GM12878 (cell line): ENCODE data around the gene PTPN5. TPM values are rescaled to one million over a fixed set of nuclear protein-coding genes. Genes with fewer than 3 reads are reported as not detected.

Experiments used
- ATAC-seq: fragments of 200-7000 bp; cut with Tn5 transposase; 3 replicates; pipeline ENCODE4 v1.9.1; 2020; ENCODE audit warnings: mild to moderate bottlenecking, moderate library complexity
- BruUV-seq: library from RNA; stranded (reverse); fragments of 400-500 nt; replicated peaks from 2 replicates; lab custom pipeline; 2021; lab: Mats Ljungman, UMichigan
- CTCF ChIA-PET: fragments of 300-600 bp; sonication (Branson Sonifier 250); formaldehyde crosslinking; extraction: SDS; loops from one replicate; lab custom pipeline; 2021; ENCODE audit warnings: inconsistent platforms; lab: Yijun Ruan, JAX
- POLR2A ChIA-PET: fragments of 350-600 bp; formaldehyde crosslinking; extraction: SDS; loops from one replicate; lab custom pipeline; 2021; ENCODE audit warnings: inconsistent platforms; lab: Charles Lee
- RAD21 ChIA-PET: fragments of 300-600 bp; sonication (Branson Sonifier 250); formaldehyde crosslinking; loops from one replicate; lab custom pipeline; 2023; ENCODE audit warnings: antibody characterized with exemption; ENCODE audit not compliant: unreplicated experiment; lab: Charles Lee
- SMC1A ChIA-PET: fragments of 300-600 bp; sonication (Branson Sonifier 250); formaldehyde crosslinking; loops from one replicate; lab custom pipeline; 2023; ENCODE audit not compliant: unreplicated experiment, uncharacterized antibody; lab: Charles Lee
- DNase-seq: peaks from one replicate; pipeline ENCODE4 v3.0.0-alpha.2; 2011; ENCODE audit warnings: low read depth, low spot score
- FAIRE-seq: peaks from 3 replicates; lab custom pipeline; 2011; peaks lifted over from hg19 to GRCh38; lab: Jason Lieb, UNC
- H2AFZ ChIP-seq: 2 replicates; pipeline ENCODE4 v1.6.0; 2011; ENCODE audit warnings: low read depth, low read length, control low read depth; ENCODE audit not compliant: control insufficient read depth
- H3K27ac ChIP-seq: 2 replicates; pipeline ENCODE4 v1.5.1; 2011; ENCODE audit warnings: control low read depth; ENCODE audit not compliant: control insufficient read depth, insufficient read depth
- H3K27me3 ChIP-seq, 2 experiments: replicated peaks in 1 of 2; 2 replicates each; pipeline versions ENCODE4 v1.6.0 to v1.6.1; 2011; ENCODE audit warnings: low read length in 1 of 2; ENCODE audit not compliant: control insufficient read depth in 2 of 2, insufficient read depth in 2 of 2
- H3K36me3 ChIP-seq, 2 experiments: 2 replicates each; pipeline ENCODE4 v1.5.1; 2011; ENCODE audit warnings: low read length in 1 of 2; ENCODE audit not compliant: control insufficient read depth in 2 of 2, insufficient read depth in 2 of 2
- H3K4me1 ChIP-seq: 2 replicates; pipeline ENCODE4 v1.6.1; 2011; ENCODE audit warnings: mild to moderate bottlenecking, low read length, moderate library complexity, mixed read lengths; ENCODE audit not compliant: control insufficient read depth, insufficient read depth
- H3K4me2 ChIP-seq: 2 replicates; pipeline ENCODE4 v1.6.0; 2011; ENCODE audit warnings: control low read depth; ENCODE audit not compliant: control insufficient read depth, insufficient read depth
- H3K4me3 ChIP-seq: fragments of 200-600 bp; sonication (generic); 2 replicates; pipeline ENCODE4 v1.5.1; 2016
- H3K79me2 ChIP-seq: 2 replicates; pipeline ENCODE4 v1.6.0; 2011; ENCODE audit warnings: low read length; ENCODE audit not compliant: control insufficient read depth, insufficient read depth
- H3K9ac ChIP-seq: 2 replicates; pipeline ENCODE4 v1.8.0; 2011; ENCODE audit warnings: low read length, control low read depth, mixed read lengths; ENCODE audit not compliant: control insufficient read depth, insufficient read depth
- H3K9me3 ChIP-seq: replicated peaks from 3 replicates; pipeline ENCODE4 v1.5.1; 2011; ENCODE audit warnings: mild to moderate bottlenecking, low read length; ENCODE audit not compliant: control insufficient read depth, insufficient read depth
- H4K20me1 ChIP-seq: 2 replicates; pipeline ENCODE4 v1.6.0; 2011; ENCODE audit not compliant: control insufficient read depth, insufficient read depth
- CHD2 ChIP-seq: IDR thresholded peaks from 2 replicates; pipeline ENCODE4 v1.6.1; 2011; ENCODE audit warnings: low read depth, low read length, improper control_type of control experiment, borderline replicate concordance
- CREM ChIP-seq: IDR thresholded peaks from 2 replicates; pipeline ENCODE4 v1.6.1; 2014; ENCODE audit warnings: antibody characterized with exemption, low read depth
- IRF3 ChIP-seq: fragments of 450-650 bp; IDR thresholded peaks from 2 replicates; pipeline ENCODE4 v1.6.1; 2014; ENCODE audit warnings: mild to moderate bottlenecking
- MYB ChIP-seq: fragments of 150-350 bp; IDR thresholded peaks from 2 replicates; pipeline ENCODE4 v1.6.1; 2014; ENCODE audit warnings: mild to moderate bottlenecking, low read depth, low read length, borderline replicate concordance
- RCOR1 ChIP-seq: conservative IDR thresholded peaks from 2 replicates; pipeline ENCODE4 v1.6.1; 2012; ENCODE audit warnings: low read depth, low read length, improper control_type of control experiment
- SMAD5 ChIP-seq: IDR thresholded peaks from 2 replicates; pipeline ENCODE4 v1.6.1; 2016; ENCODE audit warnings: antibody characterized with exemption, low read depth
- STAT3 ChIP-seq: IDR thresholded peaks from 2 replicates; pipeline ENCODE4 v1.6.1; 2011; ENCODE audit warnings: low read depth, low read length, improper control_type of control experiment
- WGBS: methylation state at CpG from one replicate; pipeline ENCODE4 v1.1.6; 2016; ENCODE audit warnings: low lambda C conversion rate; ENCODE audit not compliant: insufficient replicate concordance, insufficient coverage; ENCODE audit errors: missing lambda C conversion rate; 5-methylcytosine and 5-hydroxymethylcytosine counted together
- in situ Hi-C: fragments of 300-500 bp; cut with MboI; formaldehyde crosslinking; loops from 9 replicates; pipeline ENCODE4 v1.14.3; 2018; ENCODE audit warnings: mixed read lengths
- intact Hi-C: fragments of 100-400 bp; cut with micrococcal nuclease; formaldehyde crosslinking; loops from one replicate; pipeline ENCODE4 v1.14.2; 2022; ENCODE audit not compliant: unreplicated experiment
- polyA plus RNA-seq, 11 experiments: library from polyadenylated mRNA; depleted of rRNA in 4 of 11; unstranded in 6 of 11; stranded (reverse) in 5 of 11; fragments of >200 nt; fragmentation: Nextera tagmentation in 4 of 11; fragmentation: Illumina TruSeq in 1 of 11; extraction: Ambion mirVana in 4 of 11; extraction: Trizol in 1 of 11; gene quantifications; 1 replicate in 1 of 11; 2 replicates in 10 of 11; pipeline versions ENCODE4 v1.2.1 to v1.2.3, GENCODE V29; 2011 to 2016; ENCODE audit warnings: inconsistent platforms in 2 of 11, missing spikeins in 2 of 11, low read depth in 1 of 11
- total RNA-seq, 4 experiments: library from RNA; depleted of rRNA in 3 of 4; stranded (reverse); fragments of >200 nt in 3 of 4; fragmentation: Illumina TruSeq in 1 of 4; extraction: Trizol in 1 of 4; gene quantifications; 2 replicates each; pipeline versions ENCODE4 v1.2.1 to v1.2.3, GENCODE V29; 2013 to 2021
- TF ChIP-seq, protein P1 (sequence below): IDR thresholded peaks from 2 replicates; pipeline ENCODE4 v1.6.1; 2011; ENCODE audit warnings: mild to moderate bottlenecking, low read depth, low read length, moderate library complexity; ENCODE audit not compliant: insufficient replicate concordance

Gene PTPN5
- total and polyA plus RNA-seq, 10 of the 15 experiments (the other 5 are each of a cell fraction or from before 2014, with no cell fraction given), result 0.04 to 0.06 (median 0.05) TPM; not detected in 7

- H3K9ac ChIP-seq, result no peak within 1 kb of the TSS
- WGBS, result 46% methylated on average over 6 of the region's 7 CpGs
These were observed 65.6 kb downstream of the PTPN5 start, which contains the start of gene IGSF22 for GRCh38 chr11:18726040-18726439. Gene IGSF22 (minus strand): TSS chr11:18726188. CDS start chr11:18724236, 1,952 bp downstream.

More at GRCh38 chr11:18726040-18726439, 65.6 kb downstream of the PTPN5 start, which contains the start of gene IGSF22:
- intact Hi-C loops, result loop anchor here (10.0 kb wide), 1 partner anchor 481 kb away; the partner anchor contains the start of gene SAA2
- TF ChIP-seq CHD2, result no peak
- no peak for TF ChIP-seq STAT3
- TF ChIP-seq SMAD5, result no peak
- TF ChIP-seq MYB, result no peak
- TF ChIP-seq RCOR1, result no peak
- no peak for TF ChIP-seq CREM
- TF ChIP-seq, protein P1, sequence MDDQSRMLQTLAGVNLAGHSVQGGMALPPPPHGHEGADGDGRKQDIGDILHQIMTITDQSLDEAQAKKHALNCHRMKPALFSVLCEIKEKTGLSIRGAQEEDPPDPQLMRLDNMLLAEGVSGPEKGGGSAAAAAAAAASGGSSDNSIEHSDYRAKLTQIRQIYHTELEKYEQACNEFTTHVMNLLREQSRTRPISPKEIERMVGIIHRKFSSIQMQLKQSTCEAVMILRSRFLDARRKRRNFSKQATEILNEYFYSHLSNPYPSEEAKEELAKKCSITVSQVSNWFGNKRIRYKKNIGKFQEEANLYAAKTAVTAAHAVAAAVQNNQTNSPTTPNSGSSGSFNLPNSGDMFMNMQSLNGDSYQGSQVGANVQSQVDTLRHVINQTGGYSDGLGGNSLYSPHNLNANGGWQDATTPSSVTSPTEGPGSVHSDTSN, result no peak
- no peak for TF ChIP-seq IRF3
- TF ChIP-seq, all 136 proteins: peak for 0
- Histone ChIP-seq H3K9me3 (no peaks in the 10 kb centered on the region), H3K4me3 (no peak within 1 kb of the TSS), H3K27ac (no peak within 1 kb of the TSS), H3K4me1 (peaks cover 9% of the 10 kb centered on the region), H4K20me1 (no peaks in the 10 kb centered on the region), H3K36me3 (no peaks in the 10 kb centered on the region), H3K79me2 (no peaks in the 10 kb centered on the region), H3K4me2 (no peak within 1 kb of the TSS), H3K27me3 (no peaks in the 10 kb centered on the region; a peak in 2 of 4 replicates), H2AFZ (no peak within 1 kb of the TSS)
- ATAC-seq (no peak), DNase-seq (no peak), FAIRE-seq (no peak)
- ChIA-PET POLR2A (no interaction called here), RAD21 (no interaction called here), CTCF (interaction anchor here (0.6 to 8.0 kb wide), 5 partner anchors 8 to 138 kb away, joined by 3 to 131 read pairs (median 7); partner anchors contain the start of gene TMEM86A), SMC1A (interaction anchor here (1.0 kb wide), 1 partner anchor 186 kb away, joined by 3 read pairs; no protein-coding TSS in a partner anchor)
- BruUV-seq, result no TSS peak
- in situ Hi-C loops, result no loop called here
